Activated CD4-positive, alpha-beta memory T cell treated with anti-CD3 and anti-CD28 coated beads for 36 hours (primary cell): ENCODE results near the gene ARHGEF10L. TPM values are rescaled to one million over a fixed set of nuclear protein-coding genes. Genes with fewer than 3 reads are reported as not detected.
"Not testable (repeated sequence)": the region's sequence is repeated elsewhere in the genome, so short reads cannot be mapped to it uniquely, and the experiment has no call there.

ENCODE experiments used
- CTCF ChIA-PET: fragments of 350-600 bp; sonication (Branson Sonifier 250); formaldehyde crosslinking; loops from one replicate; lab custom pipeline; 2021; ENCODE audit warnings: antibody characterized with exemption, inconsistent platforms; lab: Charles Lee
- POLR2A ChIA-PET: fragments of 350-600 bp; sonication (Branson Sonifier 250); formaldehyde crosslinking; loops from one replicate; lab custom pipeline; 2021; ENCODE audit warnings: antibody characterized with exemption; lab: Charles Lee
- DNase-seq: peaks from one replicate; pipeline ENCODE4 v3.0.0-alpha.2; 2020
- H3K27ac Mint-ChIP-seq: one replicate; pipeline ENCODE4 v1.8.0; 2021; ENCODE audit warnings: mixed read lengths
- H3K27me3 Mint-ChIP-seq: one replicate; pipeline ENCODE4 v1.8.0; 2021; ENCODE audit warnings: mixed read lengths
- H3K36me3 Mint-ChIP-seq: one replicate; pipeline ENCODE4 v1.8.0; 2021; ENCODE audit warnings: mixed read lengths
- H3K4me1 Mint-ChIP-seq: one replicate; pipeline ENCODE4 v1.8.0; 2021; ENCODE audit warnings: low read depth, mixed read lengths
- H3K4me3 Mint-ChIP-seq: one replicate; pipeline ENCODE4 v1.8.0; 2021; ENCODE audit warnings: mild to moderate bottlenecking, mixed read lengths
- H3K9me3 Mint-ChIP-seq: one replicate; pipeline ENCODE4 v1.8.0; 2021; ENCODE audit warnings: mixed read lengths
- intact Hi-C: fragments of 100-400 bp; cut with micrococcal nuclease; formaldehyde crosslinking; loops from one replicate; pipeline ENCODE4 v1.15.1; 2023
- total RNA-seq, 2 experiments: library from RNA; stranded (reverse); gene quantifications; one replicate each; pipeline ENCODE4 v1.2.3, GENCODE V29; 2021

The ARHGEF10L gene
- total RNA-seq, 2 experiments from 2014 or later: not detected

GRCh38 chr1:17735793-17736192, 196.3 kb downstream of the ARHGEF10L start:
- no peaks in the 10 kb centered on the region for H3K36me3 Mint-ChIP-seq
- H3K4me3 Mint-ChIP-seq: no peak overlapping the region
- intact Hi-C loops: no loop called here
- H3K27ac Mint-ChIP-seq: no peak overlapping the region
- ChIA-PET CTCF (no interaction called here), POLR2A (interaction anchor here (0.7 kb wide), 1 partner anchor 29 kb away, joined by 3 read pairs; no protein-coding TSS in a partner anchor)
- H3K9me3 Mint-ChIP-seq: no peaks in the 10 kb centered on the region
- DNase-seq: no peak
- peaks cover 4% of the 10 kb centered on the region for H3K27me3 Mint-ChIP-seq
- no peaks in the 10 kb centered on the region for H3K4me1 Mint-ChIP-seq

DNA sequence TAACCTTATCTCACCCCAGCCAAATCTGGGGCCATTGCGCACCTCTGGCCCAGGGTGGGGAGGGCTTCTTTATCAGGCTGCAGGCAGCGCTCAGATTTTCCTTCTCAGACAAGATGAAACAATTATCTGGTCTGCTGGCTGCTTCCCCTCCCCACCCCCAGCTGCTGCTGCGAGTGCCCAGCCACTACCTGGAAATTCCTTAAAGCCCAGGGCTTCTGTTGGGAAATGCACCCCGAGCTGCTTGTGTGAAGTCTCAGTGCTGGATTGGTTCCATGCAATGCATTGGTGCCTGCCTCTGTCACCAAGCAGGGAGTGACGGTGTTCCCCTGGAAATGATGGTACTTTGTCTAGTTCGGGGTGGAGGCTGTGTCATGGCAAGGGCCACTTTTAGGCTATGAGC, 197.1 kb downstream of the ARHGEF10L start:
- no peak overlapping the region for H3K4me3 Mint-ChIP-seq
- H3K9me3 Mint-ChIP-seq: no peaks in the 10 kb centered on the region
- POLR2A ChIA-PET: no interaction called here
- peaks cover 8% of the 10 kb centered on the region for H3K27me3 Mint-ChIP-seq
- intact Hi-C loops: no loop called here
- no peak overlapping the region for H3K27ac Mint-ChIP-seq
- no peak for DNase-seq
- H3K36me3 Mint-ChIP-seq: no peaks in the 10 kb centered on the region
- H3K4me1 Mint-ChIP-seq: no peaks in the 10 kb centered on the region
- CTCF ChIA-PET: no interaction called here

DNA sequence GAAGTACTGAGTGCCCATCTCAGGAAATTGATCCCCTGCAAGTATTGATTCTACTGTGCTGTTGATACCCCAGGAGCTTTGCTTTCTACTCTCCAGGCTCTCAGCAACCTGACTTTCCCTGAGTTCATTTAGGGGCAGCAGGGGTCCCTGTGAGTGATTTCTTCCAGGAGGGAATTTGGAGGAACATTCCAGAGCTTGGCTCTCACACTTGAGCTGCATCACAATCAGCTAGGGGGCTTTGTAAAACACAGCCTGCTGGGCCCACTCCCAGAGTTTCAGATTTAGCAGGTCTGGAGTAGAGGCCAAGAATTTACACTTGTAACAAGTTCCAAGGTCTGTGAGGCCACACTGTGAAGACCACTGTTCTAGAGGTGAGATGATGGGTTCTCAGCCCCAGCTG, 199.6 kb downstream of the ARHGEF10L start:
- no peak overlapping the region for H3K27ac Mint-ChIP-seq
- no peak for DNase-seq
- no peaks in the 10 kb centered on the region for H3K36me3 Mint-ChIP-seq
- no peaks in the 10 kb centered on the region for H3K9me3 Mint-ChIP-seq
- CTCF ChIA-PET: no interaction called here
- intact Hi-C loops: no loop called here
- no peak overlapping the region for H3K4me3 Mint-ChIP-seq
- peaks cover 8% of the 10 kb centered on the region for H3K27me3 Mint-ChIP-seq
- POLR2A ChIA-PET: no interaction called here
- no peaks in the 10 kb centered on the region for H3K4me1 Mint-ChIP-seq

- Mint-ChIP-seq H3K27ac (no peak overlapping the region), H3K4me3 (no peak overlapping the region), H3K4me1 (no peaks in the 10 kb centered on the region), H3K27me3 (peaks cover 13% of the 10 kb centered on the region), H3K36me3 (no peaks in the 10 kb centered on the region), H3K9me3 (no peaks in the 10 kb centered on the region)
- ChIA-PET POLR2A (no interaction called here), CTCF (no interaction called here)
- intact Hi-C loops: no loop called here
- DNase-seq: no peak
These were observed 201.6 kb downstream of the ARHGEF10L start for GRCh38 chr1:17741052-17741451.

DNA sequence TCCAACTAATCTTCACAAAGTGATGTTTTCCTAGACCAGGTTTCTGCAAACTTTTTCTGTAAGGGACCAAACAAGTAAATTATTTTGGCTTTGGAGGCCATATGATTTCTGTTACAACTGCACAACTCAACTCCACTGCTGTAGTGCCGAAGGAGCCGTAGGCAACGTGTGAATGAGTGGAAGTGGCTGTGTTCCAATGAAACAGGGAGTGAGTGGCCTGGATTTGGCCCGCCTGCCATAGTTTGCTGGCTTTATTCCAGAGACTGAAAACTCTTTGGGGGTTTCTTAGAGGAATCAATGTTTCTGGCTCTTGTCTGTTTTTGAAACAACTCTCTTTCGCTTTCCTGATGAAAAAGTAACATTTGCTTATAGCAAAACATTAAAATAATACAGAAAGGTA, 203.1 kb downstream of the ARHGEF10L start:
- Mint-ChIP-seq H3K9me3 (no peaks in the 10 kb centered on the region), H3K27ac (no peak overlapping the region), H3K27me3 (peaks cover 13% of the 10 kb centered on the region), H3K4me3 (no peak overlapping the region), H3K4me1 (no peaks in the 10 kb centered on the region), H3K36me3 (no peaks in the 10 kb centered on the region)
- intact Hi-C loops: no loop called here
- POLR2A ChIA-PET: no interaction called here
- no peak for DNase-seq
- CTCF ChIA-PET: no interaction called here

- DNase-seq: no peak
- Mint-ChIP-seq H3K27ac (no peak overlapping the region), H3K4me3 (no peak overlapping the region), H3K36me3 (no peaks in the 10 kb centered on the region), H3K27me3 (peaks cover 13% of the 10 kb centered on the region), H3K4me1 (no peaks in the 10 kb centered on the region), H3K9me3 (no peaks in the 10 kb centered on the region)
- CTCF ChIA-PET: no interaction called here
- intact Hi-C loops: no loop called here
- POLR2A ChIA-PET: no interaction called here
These were observed 203.6 kb downstream of the ARHGEF10L start for GRCh38 chr1:17743008-17743647.

- POLR2A ChIA-PET: no interaction called here
- CTCF ChIA-PET: no interaction called here
These were observed 204.4 kb downstream of the ARHGEF10L start for GRCh38 chr1:17743925-17744324.

DNA sequence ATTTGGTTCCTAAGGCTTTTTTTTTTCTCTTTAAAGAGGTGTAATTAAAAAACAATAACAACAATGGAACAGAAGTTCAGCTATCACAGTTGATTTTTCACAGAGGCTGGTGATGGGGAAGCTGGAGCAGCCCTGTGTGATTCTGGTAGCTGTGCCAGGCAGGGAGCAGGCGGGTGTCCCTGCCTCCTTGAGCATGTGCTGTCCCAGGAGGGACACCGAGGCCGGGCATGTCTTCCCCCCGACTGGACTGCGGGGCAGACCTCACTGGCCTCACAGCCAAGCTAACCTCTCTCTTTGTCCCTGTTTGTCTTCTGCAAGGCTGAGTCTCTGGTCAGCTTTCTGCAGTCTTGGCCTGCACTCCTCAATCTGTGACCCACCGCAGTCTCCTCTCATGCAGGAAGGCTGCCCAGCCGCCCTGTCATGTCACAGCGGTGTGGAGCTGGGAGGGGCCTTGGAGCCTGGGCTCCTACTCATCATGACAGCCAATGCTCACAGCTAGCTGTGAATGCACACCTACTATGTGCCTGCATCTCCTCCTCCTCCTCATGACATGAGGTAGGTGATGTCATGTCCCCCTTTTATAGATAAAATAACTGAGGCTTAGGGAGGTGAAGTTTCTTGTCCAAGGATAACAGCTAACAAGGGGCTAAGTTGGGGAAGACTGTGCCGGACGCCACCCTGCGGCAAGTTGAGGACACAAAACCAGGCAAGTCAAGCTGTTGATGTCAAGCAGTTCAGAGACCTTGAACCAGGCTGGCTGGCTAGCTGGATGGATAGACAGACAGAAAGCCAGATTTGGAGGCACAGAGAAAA, 205.4 kb downstream of the ARHGEF10L start:
- ChIA-PET CTCF (interaction anchor here (0.8 kb wide), 1 partner anchor 83 kb away, joined by 4 read pairs; no protein-coding TSS in a partner anchor), POLR2A (interaction anchor here (0.6 kb wide), 1 partner anchor 689 kb away, joined by 5 read pairs; no protein-coding TSS in a partner anchor)
- H3K27me3 Mint-ChIP-seq: peaks cover 13% of the 10 kb centered on the region

More at GRCh38 chr1:17743925-17744324, 204.4 kb downstream of the ARHGEF10L start:
- H3K4me3 Mint-ChIP-seq: no peak overlapping the region
- peaks cover 13% of the 10 kb centered on the region for H3K27me3 Mint-ChIP-seq
- H3K4me1 Mint-ChIP-seq: no peaks in the 10 kb centered on the region
- no peaks in the 10 kb centered on the region for H3K9me3 Mint-ChIP-seq
- no peak for DNase-seq
- H3K36me3 Mint-ChIP-seq: no peaks in the 10 kb centered on the region
- intact Hi-C loops: no loop called here
- no peak overlapping the region for H3K27ac Mint-ChIP-seq

DNA sequence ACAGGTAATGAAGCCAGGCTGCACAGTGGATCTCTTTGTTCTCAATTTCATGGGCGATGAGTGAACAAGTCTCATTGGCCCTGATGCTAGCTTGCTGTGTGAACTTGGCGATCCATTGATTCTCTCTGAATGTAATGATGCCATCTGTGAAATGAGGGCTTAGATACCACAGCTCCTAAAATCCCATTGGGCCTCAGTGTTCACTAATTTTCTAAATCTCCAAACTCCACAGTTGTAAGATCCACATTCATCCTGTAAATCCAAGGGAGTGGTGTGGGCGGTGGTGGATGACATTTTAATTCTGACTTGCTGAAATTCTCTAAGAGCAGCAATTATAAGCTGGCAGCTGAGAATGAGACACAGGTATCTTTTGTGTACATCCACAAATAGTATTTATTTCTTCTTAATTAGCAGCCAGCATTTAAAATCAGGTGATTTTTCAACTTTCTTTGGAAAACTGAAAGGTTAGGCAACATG, 206.0 kb downstream of the ARHGEF10L start:
- CTCF ChIA-PET: no interaction called here
- DNase-seq: no peak
- POLR2A ChIA-PET: no interaction called here
- H3K27me3 Mint-ChIP-seq: peaks cover 12% of the 10 kb centered on the region
- H3K4me3 Mint-ChIP-seq: no peak overlapping the region
- no peaks in the 10 kb centered on the region for H3K9me3 Mint-ChIP-seq
- intact Hi-C loops: no loop called here
- no peaks in the 10 kb centered on the region for H3K4me1 Mint-ChIP-seq
- no peaks in the 10 kb centered on the region for H3K36me3 Mint-ChIP-seq
- H3K27ac Mint-ChIP-seq: no peak overlapping the region

More for the DNA sequence above, 205.4 kb downstream of the ARHGEF10L start:
- no peaks in the 10 kb centered on the region for H3K36me3 Mint-ChIP-seq
- H3K4me1 Mint-ChIP-seq: no peaks in the 10 kb centered on the region
- no peak overlapping the region for H3K27ac Mint-ChIP-seq
- intact Hi-C loops: no loop called here
- DNase-seq: no peak
- no peaks in the 10 kb centered on the region for H3K9me3 Mint-ChIP-seq
- H3K4me3 Mint-ChIP-seq: no peak overlapping the region

DNA sequence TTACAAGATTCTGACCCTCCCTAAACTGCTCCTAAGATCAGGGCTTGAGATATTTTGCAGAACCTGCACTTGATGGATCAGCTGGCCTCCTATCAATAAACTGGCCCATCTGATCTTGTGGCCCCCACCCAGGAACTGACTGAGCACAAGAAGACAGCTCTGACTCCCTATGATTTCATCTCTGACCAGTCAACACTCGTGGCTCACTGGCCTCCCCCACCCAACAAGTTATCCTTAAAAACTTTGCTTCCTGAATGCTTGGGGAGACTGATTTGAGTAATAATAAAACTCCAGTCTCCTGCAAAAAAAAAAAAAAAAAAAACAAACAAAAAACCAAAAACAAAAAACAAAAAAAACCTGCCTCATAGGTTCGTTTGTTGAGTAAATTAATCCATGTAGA, 206.8 kb downstream of the ARHGEF10L start:
- intact Hi-C loops, DNase-seq, H3K27ac Mint-ChIP-seq, H3K4me3 Mint-ChIP-seq, POLR2A ChIA-PET, H3K9me3 Mint-ChIP-seq, H3K36me3 Mint-ChIP-seq, CTCF ChIA-PET, H3K4me1 Mint-ChIP-seq, H3K27me3 Mint-ChIP-seq: not testable (repeated sequence)

GRCh38 chr1:17746920-17747319, 207.4 kb downstream of the ARHGEF10L start:
- ChIA-PET POLR2A (no interaction called here), CTCF (no interaction called here)
- DNase-seq: no peak
- no peaks in the 10 kb centered on the region for H3K36me3 Mint-ChIP-seq
- intact Hi-C loops: no loop called here
- H3K4me1 Mint-ChIP-seq: no peaks in the 10 kb centered on the region
- H3K27me3 Mint-ChIP-seq: peaks cover 6% of the 10 kb centered on the region
- no peak overlapping the region for H3K4me3 Mint-ChIP-seq
- no peaks in the 10 kb centered on the region for H3K9me3 Mint-ChIP-seq
- no peak overlapping the region for H3K27ac Mint-ChIP-seq
